GM10847 (cell line): Measurements from ENCODE around the gene LAPTM4A.

ENCODE experiments used
- POLR2A ChIP-seq: IDR thresholded peaks from 2 replicates; pipeline ENCODE4 v1.6.1; 2011; ENCODE audit not compliant: insufficient read length; ENCODE audit errors: extremely low read depth

LAPTM4A gene

DNA sequence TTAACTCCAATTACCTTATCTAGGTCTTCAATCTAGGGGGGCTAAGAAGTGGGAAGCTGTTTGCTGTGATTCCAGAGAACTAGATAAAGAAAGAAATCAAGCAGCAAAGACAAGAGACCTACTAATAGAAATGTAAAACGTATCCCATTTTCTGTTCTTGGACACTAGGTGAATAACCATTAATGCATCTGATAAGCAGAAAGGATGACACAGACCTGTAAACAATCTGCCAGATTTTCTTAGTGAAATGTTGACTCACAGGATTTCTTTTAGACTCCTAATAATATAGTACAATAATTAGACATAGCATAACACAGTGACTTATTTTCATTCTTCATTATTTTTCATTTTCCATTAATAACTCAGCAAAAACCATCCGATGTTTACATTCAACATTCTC lies 62.8 kb downstream of the LAPTM4A start:
- TF ChIP-seq POLR2A: no peak

DNA sequence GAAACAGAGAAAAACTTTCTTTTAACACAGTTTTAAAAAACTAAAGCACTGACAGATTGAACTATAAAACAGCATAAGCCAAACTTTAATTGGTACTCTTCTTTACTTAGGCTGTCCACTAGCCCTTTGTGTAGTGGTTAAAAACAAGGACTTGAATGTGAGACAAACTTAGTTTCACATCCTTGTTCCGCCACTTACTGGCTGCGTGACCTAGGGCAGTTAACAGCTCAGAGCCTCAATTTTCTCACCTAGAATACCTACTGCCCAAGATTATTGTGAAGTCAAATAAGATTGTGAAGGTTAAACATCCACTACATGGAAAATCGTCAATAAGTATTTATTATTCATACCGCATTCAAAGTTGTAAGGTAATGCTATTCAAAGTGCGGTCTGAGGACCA lies 63.5 kb downstream of the LAPTM4A start:
- TF ChIP-seq POLR2A: no peak
